ENCODE data around the gene SCUBE3. TPM values are rescaled to one million over a fixed set of nuclear protein-coding genes. Genes with fewer than 3 reads are reported as not detected.

SCUBE3 gene
- total and polyA plus RNA-seq, 2 donors (not counting 1 experiment from before 2014, with no cell fraction given) = not detected

DNA sequence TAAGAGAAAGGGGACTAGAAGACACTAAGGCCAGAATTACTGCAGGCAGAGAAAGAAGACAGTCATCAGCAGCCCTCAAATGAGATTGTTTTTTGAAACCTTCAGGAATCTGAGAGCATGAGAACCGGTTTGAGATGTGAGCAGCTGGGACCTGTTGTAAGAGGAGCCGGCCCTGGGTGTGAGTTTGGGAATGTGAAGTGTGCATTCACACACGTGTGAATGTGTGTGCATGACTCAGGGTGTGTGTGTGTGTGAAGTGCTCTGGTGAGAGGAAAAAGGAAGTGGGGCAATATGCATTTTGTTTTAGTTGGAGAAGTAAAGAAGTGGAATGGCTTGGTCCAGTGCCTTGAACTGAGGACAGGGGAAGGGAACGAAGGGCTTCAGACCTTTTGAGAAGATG, 4.3 kb downstream of the SCUBE3 start:
- Histone ChIP-seq H3K27me3 (replicated peaks in 1 of 4; ENCODE audit: control extremely low read depth in 1 of 4, control insufficient read depth in 3 of 4, insufficient read depth in 4 of 4, low read length in 3 of 4) (peaks cover 0 to 55% (median 19%) of the 10 kb centered on the region in 4 experiments), H3K9me3 (ENCODE audit: control extremely low read depth in 1 of 3, control insufficient read depth in 2 of 3, insufficient read depth in 1 of 3, low read length in 2 of 3) (peaks cover 0 to 3% (median 0%) of the 10 kb centered on the region in 3 donors), H3K4me2 (replicated peaks; ENCODE audit: low read depth, low read length, poor library complexity, severe bottlenecking) (no peak overlapping the region), H3K27ac (ENCODE audit: low read length in 2 of 2) (no peak overlapping the region), H2AFZ (ENCODE audit: insufficient read depth, low read depth, low read length, poor library complexity, severe bottlenecking) (no peak overlapping the region), H3K9ac (ENCODE audit: low read length) (no peak overlapping the region), H4K20me1 (ENCODE audit: control insufficient read depth, insufficient read depth, low read length, poor library complexity, severe bottlenecking) (no peaks in the 10 kb centered on the region), H3K36me3 (replicated peaks in 1 of 2; ENCODE audit: control extremely low read depth in 1 of 2, control insufficient read depth in 1 of 2, extremely low read depth in 1 of 2, insufficient read depth in 2 of 2, low read length in 1 of 2) (no peaks in the 10 kb centered on the region), H3K4me1 (ENCODE audit: control insufficient read depth in 2 of 2, insufficient read depth in 2 of 2, low read length in 2 of 2) (peaks cover 10 to 14% of the 10 kb centered on the region in 2 donors), H3K4me3 (ENCODE audit: control extremely low read depth in 1 of 5, extremely low read depth in 1 of 5, insufficient read depth in 1 of 5, low read depth in 2 of 5, low read length in 4 of 5) (no peak overlapping the region), H3K79me2 (ENCODE audit: control insufficient read depth, insufficient read depth, low read length) (no peaks in the 10 kb centered on the region)
- CTCF ChIA-PET = no interaction called here
- 37% methylated on average over 4 of the region's 4 CpGs for WGBS (ENCODE audit: insufficient coverage)
- DNase-seq (no peak), ATAC-seq (ENCODE audit: low read depth) (no peak)
- H3K4me3 Mint-ChIP-seq = no peak overlapping the region
- POLR2A ChIA-PET = no interaction called here
- H3K27me3 Mint-ChIP-seq = peaks cover 39% of the 10 kb centered on the region
- peaks cover 6% of the 10 kb centered on the region for H3K4me1 Mint-ChIP-seq
- no peak overlapping the region for H3K27ac Mint-ChIP-seq
- no peaks in the 10 kb centered on the region for H3K9me3 Mint-ChIP-seq (ENCODE audit: insufficient read depth)
- TF ChIP-seq, protein P1, sequence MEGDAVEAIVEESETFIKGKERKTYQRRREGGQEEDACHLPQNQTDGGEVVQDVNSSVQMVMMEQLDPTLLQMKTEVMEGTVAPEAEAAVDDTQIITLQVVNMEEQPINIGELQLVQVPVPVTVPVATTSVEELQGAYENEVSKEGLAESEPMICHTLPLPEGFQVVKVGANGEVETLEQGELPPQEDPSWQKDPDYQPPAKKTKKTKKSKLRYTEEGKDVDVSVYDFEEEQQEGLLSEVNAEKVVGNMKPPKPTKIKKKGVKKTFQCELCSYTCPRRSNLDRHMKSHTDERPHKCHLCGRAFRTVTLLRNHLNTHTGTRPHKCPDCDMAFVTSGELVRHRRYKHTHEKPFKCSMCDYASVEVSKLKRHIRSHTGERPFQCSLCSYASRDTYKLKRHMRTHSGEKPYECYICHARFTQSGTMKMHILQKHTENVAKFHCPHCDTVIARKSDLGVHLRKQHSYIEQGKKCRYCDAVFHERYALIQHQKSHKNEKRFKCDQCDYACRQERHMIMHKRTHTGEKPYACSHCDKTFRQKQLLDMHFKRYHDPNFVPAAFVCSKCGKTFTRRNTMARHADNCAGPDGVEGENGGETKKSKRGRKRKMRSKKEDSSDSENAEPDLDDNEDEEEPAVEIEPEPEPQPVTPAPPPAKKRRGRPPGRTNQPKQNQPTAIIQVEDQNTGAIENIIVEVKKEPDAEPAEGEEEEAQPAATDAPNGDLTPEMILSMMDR (IDR thresholded peaks at IDR 0.05) = no peak
- TF ChIP-seq EZH2 (IDR thresholded peaks at IDR 0.05; ENCODE audit: borderline replicate concordance, insufficient read depth, low read depth, low read length, poor library complexity, severe bottlenecking) = no peak
- intact Hi-C loops (cut with micrococcal nuclease) = no loop called here

DNA sequence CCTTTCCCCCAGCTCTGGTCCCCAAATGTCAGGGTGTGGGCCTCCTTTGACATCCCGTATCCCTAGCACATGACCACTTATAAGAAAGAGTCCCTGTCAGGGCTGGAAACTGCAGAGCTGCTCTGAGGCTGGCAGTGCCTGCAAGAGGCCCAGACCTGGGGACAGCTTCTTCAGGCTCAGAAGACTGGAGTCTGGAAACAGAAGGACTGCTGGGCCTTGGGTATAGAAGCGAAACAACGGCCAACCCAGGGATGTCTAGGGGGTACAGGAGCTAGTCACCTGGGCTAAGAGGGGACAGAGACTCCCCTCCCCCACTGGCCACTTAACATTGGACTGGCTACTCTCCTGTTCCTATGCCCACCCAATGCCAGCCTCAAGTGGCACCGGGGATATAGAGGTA, 4.7 kb downstream of the SCUBE3 start:
- Histone ChIP-seq H4K20me1 (ENCODE audit: control insufficient read depth, insufficient read depth, low read length, poor library complexity, severe bottlenecking) (no peaks in the 10 kb centered on the region), H3K9ac (ENCODE audit: low read length) (no peak overlapping the region), H3K4me1 (ENCODE audit: control insufficient read depth in 2 of 2, insufficient read depth in 2 of 2, low read length in 2 of 2) (peaks cover 6 to 10% of the 10 kb centered on the region in 2 donors), H3K9me3 (ENCODE audit: control extremely low read depth in 1 of 3, control insufficient read depth in 2 of 3, insufficient read depth in 1 of 3, low read length in 2 of 3) (no peaks in the 10 kb centered on the region), H3K79me2 (ENCODE audit: control insufficient read depth, insufficient read depth, low read length) (no peaks in the 10 kb centered on the region), H3K36me3 (replicated peaks in 1 of 2; ENCODE audit: control extremely low read depth in 1 of 2, control insufficient read depth in 1 of 2, extremely low read depth in 1 of 2, insufficient read depth in 2 of 2, low read length in 1 of 2) (no peaks in the 10 kb centered on the region), H2AFZ (ENCODE audit: insufficient read depth, low read depth, low read length, poor library complexity, severe bottlenecking) (no peak overlapping the region), H3K4me3 (ENCODE audit: control extremely low read depth in 1 of 5, extremely low read depth in 1 of 5, insufficient read depth in 1 of 5, low read depth in 2 of 5, low read length in 4 of 5) (no peak overlapping the region), H3K27me3 (replicated peaks in 1 of 4; ENCODE audit: control extremely low read depth in 1 of 4, control insufficient read depth in 3 of 4, insufficient read depth in 4 of 4, low read length in 3 of 4) (peaks cover 0 to 54% (median 16%) of the 10 kb centered on the region in 4 experiments), H3K27ac (ENCODE audit: low read length in 2 of 2) (no peak overlapping the region), H3K4me2 (replicated peaks; ENCODE audit: low read depth, low read length, poor library complexity, severe bottlenecking) (no peak overlapping the region)
- H3K27ac Mint-ChIP-seq = no peak overlapping the region
- intact Hi-C loops (cut with micrococcal nuclease) = no loop called here
- H3K9me3 Mint-ChIP-seq (ENCODE audit: insufficient read depth) = no peaks in the 10 kb centered on the region
- DNase-seq = no peak
- ChIA-PET POLR2A (no interaction called here), CTCF (interaction anchor here (1.8 kb wide), 1 partner anchor 13 kb away, joined by 5 read pairs; no protein-coding TSS in a partner anchor)
- no peak overlapping the region for H3K4me3 Mint-ChIP-seq
- peaks cover 2% of the 10 kb centered on the region for H3K4me1 Mint-ChIP-seq
- TF ChIP-seq EZH2 (IDR thresholded peaks at IDR 0.05; ENCODE audit: borderline replicate concordance, insufficient read depth, low read depth, low read length, poor library complexity, severe bottlenecking) = no peak
- TF ChIP-seq, protein P1 (IDR thresholded peaks at IDR 0.05) = no peak
- H3K27me3 Mint-ChIP-seq = peaks cover 35% of the 10 kb centered on the region
- ATAC-seq (ENCODE audit: low read depth) = no peak
- no CpG with 5 or more reads among the region's 4 CpGs for WGBS (ENCODE audit: insufficient coverage)

All from B cell (primary cell).